NK-92 treated with Interleukin-12 subunit alpha and Interleukin-12 subunit beta, amount 100 ng/mL, for 24 hours (cell line): ENCODE results near the gene CLCNKB.

ENCODE experiments used
- DNase-seq: peaks from one replicate; lab custom pipeline; 2025; lab: John Stamatoyannopoulos, UW

Gene CLCNKB

GRCh38 chr1:16076031-16076864 is 32.7 kb downstream of the CLCNKB start:
- no peak for DNase-seq

- DNase-seq: no peak
These were observed 33.3 kb downstream of the CLCNKB start for GRCh38 chr1:16076865-16077238.

GRCh38 chr1:16077406-16078245 is 34.0 kb downstream of the CLCNKB start:
- DNase-seq: no peak

- peak; percentile 72 for DNase-seq
These were observed 35.5 kb downstream of the CLCNKB start for GRCh38 chr1:16078925-16079656.

- DNase-seq: no peak
These were observed 37.0 kb downstream of the CLCNKB start for GRCh38 chr1:16080422-16081150.

- no peak for DNase-seq
These were observed 38.1 kb downstream of the CLCNKB start for GRCh38 chr1:16081636-16082035.

- peak; percentile 31 for DNase-seq
These were observed 38.9 kb downstream of the CLCNKB start for GRCh38 chr1:16082283-16083038.

GRCh38 chr1:16083486-16083885 is 39.9 kb downstream of the CLCNKB start:
- no peak for DNase-seq

- no peak for DNase-seq
These were observed 41.9 kb downstream of the CLCNKB start for GRCh38 chr1:16085522-16085921.

- DNase-seq: no peak
These were observed 44.2 kb downstream of the CLCNKB start for GRCh38 chr1:16087733-16088132.

- no peak for DNase-seq
These were observed 44.8 kb downstream of the CLCNKB start for GRCh38 chr1:16088351-16088911.

- DNase-seq: no peak
These were observed 45.4 kb downstream of the CLCNKB start for GRCh38 chr1:16088996-16089395.

GRCh38 chr1:16090076-16090826 is 46.7 kb downstream of the CLCNKB start:
- no peak for DNase-seq

GRCh38 chr1:16091296-16091695 is 47.7 kb downstream of the CLCNKB start:
- no peak for DNase-seq

GRCh38 chr1:16092097-16092922 is 48.7 kb downstream of the CLCNKB start:
- DNase-seq: no peak

GRCh38 chr1:16092923-16093511 is 49.4 kb downstream of the CLCNKB start:
- DNase-seq: no peak

- DNase-seq: no peak
These were observed 50.0 kb downstream of the CLCNKB start for GRCh38 chr1:16093611-16094010.

GRCh38 chr1:16094453-16095158 is 51.0 kb downstream of the CLCNKB start:
- DNase-seq: no peak
